ENCODE results near the gene DMBT1. TPM values are rescaled to one million over a fixed set of nuclear protein-coding genes. Genes with fewer than 3 reads are reported as not detected.

The DMBT1 gene
- total RNA-seq, 2 donors from 2014 or later, result 33.6 to 165 TPM

DNA sequence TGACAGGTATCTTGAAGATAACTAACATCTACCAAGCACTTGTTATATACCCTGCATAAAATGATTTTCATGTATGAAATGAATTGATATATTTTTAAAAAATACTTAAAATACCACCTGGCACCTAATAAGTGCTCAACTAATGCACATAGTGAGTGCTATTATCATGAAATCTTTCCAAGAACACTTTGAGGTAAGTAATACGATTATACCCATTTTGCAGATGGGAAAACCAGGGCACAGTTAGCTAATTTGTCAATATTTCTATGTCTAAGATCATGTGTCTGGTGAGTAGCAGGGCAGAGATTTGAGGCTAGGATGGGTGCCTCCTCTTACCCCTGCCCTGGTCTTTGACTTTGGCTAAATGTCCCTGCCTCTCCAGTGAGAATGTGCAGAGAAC is 6.1 kb downstream of the DMBT1 start:
- Histone ChIP-seq H3K9me3 (no peaks in the 10 kb centered on the region), H3K9ac (ENCODE audit: low read depth in 2 of 2, low read length in 2 of 2) (no peak overlapping the region), H3K36me3 (no peaks in the 10 kb centered on the region), H3K4me1 (no peaks in the 10 kb centered on the region), H3K4me3 (no peak overlapping the region), H3K27me3 (no peaks in the 10 kb centered on the region), H3K27ac (no peak overlapping the region)
- intact Hi-C loops (cut with DNase I), result loop anchor here (5.0 to 10.0 kb wide), 3 partner anchors 132 to 269 kb away; no protein-coding TSS in a partner anchor
- no peak for DNase-seq
- TF ChIP-seq, protein P1, sequence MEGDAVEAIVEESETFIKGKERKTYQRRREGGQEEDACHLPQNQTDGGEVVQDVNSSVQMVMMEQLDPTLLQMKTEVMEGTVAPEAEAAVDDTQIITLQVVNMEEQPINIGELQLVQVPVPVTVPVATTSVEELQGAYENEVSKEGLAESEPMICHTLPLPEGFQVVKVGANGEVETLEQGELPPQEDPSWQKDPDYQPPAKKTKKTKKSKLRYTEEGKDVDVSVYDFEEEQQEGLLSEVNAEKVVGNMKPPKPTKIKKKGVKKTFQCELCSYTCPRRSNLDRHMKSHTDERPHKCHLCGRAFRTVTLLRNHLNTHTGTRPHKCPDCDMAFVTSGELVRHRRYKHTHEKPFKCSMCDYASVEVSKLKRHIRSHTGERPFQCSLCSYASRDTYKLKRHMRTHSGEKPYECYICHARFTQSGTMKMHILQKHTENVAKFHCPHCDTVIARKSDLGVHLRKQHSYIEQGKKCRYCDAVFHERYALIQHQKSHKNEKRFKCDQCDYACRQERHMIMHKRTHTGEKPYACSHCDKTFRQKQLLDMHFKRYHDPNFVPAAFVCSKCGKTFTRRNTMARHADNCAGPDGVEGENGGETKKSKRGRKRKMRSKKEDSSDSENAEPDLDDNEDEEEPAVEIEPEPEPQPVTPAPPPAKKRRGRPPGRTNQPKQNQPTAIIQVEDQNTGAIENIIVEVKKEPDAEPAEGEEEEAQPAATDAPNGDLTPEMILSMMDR (IDR thresholded peaks at IDR 0.05), result no peak

DNA sequence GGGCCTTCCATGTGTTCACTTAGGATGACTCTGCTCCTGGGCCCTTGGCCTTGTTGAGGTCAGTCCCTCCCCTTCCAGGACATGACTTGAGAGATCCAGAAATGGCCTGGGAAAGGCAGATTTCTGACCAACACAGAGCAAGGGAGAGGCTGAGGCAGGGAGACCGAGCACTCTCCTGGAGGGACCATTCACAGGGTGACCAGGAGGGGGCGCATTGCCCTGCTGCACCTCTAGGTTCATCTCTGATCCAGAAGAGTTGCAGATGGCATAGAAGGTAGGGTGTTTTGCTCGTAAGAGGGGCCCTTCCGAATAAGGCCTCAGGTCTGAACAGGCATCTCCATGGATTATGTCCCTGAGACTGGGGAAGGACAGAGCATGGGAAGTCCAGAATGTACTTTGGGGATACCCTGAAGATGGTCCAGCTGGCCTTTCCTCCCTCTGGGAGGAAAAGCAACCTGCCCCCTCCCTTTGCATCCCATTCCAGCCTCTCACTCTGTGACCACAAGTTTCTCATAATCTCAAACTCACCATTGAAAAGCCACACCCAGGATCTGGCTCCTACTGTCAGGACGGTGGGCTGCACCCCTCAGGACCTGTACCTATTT is 6.6 kb downstream of the DMBT1 start:
- TF ChIP-seq, protein P1 (IDR thresholded peaks at IDR 0.05), result peak; percentile 43
- Histone ChIP-seq H3K27me3 (no peaks in the 10 kb centered on the region), H3K4me3 (no peak overlapping the region), H3K4me1 (no peaks in the 10 kb centered on the region), H3K36me3 (no peaks in the 10 kb centered on the region), H3K9ac (ENCODE audit: low read depth in 2 of 2, low read length in 2 of 2) (no peak overlapping the region), H3K9me3 (no peaks in the 10 kb centered on the region), H3K27ac (no peak overlapping the region)
- intact Hi-C loops (cut with DNase I), result loop anchor here (5.0 to 10.0 kb wide), 3 partner anchors 132 to 270 kb away; no protein-coding TSS in a partner anchor
- no peak for DNase-seq

DNA sequence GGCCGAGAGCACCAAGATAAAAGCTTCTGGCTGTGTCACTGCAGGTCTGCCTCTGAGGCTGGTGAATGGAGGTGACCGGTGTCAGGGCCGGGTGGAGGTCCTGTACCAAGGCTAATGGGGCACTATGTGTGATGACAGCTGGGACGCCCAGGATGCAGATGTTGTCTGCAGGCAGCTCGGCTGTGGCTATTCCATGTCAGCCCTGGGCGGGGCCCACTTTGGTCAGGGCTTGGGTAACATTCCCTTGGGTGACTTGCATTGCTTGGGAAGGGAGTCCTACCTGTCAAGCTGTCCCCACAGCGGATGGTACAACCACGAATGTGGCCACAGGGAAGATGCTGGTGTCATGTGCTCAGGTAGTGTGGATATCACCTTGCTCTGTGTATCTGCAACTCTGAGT is 8.0 kb downstream of the DMBT1 start:
- Histone ChIP-seq H3K36me3 (no peaks in the 10 kb centered on the region), H3K9ac (ENCODE audit: low read depth in 2 of 2, low read length in 2 of 2) (no peak overlapping the region), H3K9me3 (no peaks in the 10 kb centered on the region), H3K4me3 (no peak overlapping the region), H3K27ac (no peak overlapping the region), H3K27me3 (no peaks in the 10 kb centered on the region), H3K4me1 (no peaks in the 10 kb centered on the region)
- intact Hi-C loops (cut with DNase I), result loop anchor here (5.0 to 10.0 kb wide), 3 partner anchors 134 to 271 kb away; no protein-coding TSS in a partner anchor
- DNase-seq, result no peak
- TF ChIP-seq, protein P1 (IDR thresholded peaks at IDR 0.05), result no peak

DNA sequence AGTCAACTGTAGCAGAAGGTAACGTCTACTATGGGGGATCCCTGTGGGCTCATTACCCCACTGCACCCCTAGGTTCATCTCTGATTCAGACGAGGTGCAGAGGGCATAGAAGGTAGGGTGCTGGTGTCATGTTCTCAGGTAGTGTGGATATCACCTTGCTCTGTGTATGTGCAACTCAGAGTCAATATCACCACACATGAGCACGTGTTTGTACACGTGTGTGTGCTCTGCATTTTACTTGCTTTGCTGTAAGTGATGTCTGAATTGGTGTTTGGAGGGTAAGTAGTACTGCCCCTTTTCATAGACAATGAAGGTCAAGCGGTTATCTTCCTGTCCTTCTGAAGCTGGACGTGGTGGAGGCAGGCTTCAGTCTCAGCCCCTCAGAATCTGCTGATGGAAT is 10.4 kb downstream of the DMBT1 start:
- H3K9me3 ChIP-seq, result no peaks in the 10 kb centered on the region
- intact Hi-C loops (cut with DNase I), result no loop called here
- TF ChIP-seq, protein P1 (IDR thresholded peaks at IDR 0.05), result no peak
- peaks cover 4% of the 10 kb centered on the region for H3K36me3 ChIP-seq
- H3K4me3 ChIP-seq, result no peak overlapping the region
- H3K27ac ChIP-seq, result no peak overlapping the region
- no peaks in the 10 kb centered on the region for H3K4me1 ChIP-seq
- no peaks in the 10 kb centered on the region for H3K27me3 ChIP-seq
- H3K9ac ChIP-seq (ENCODE audit: low read depth in 2 of 2, low read length in 2 of 2), result no peak overlapping the region
- no peak for DNase-seq

DNA sequence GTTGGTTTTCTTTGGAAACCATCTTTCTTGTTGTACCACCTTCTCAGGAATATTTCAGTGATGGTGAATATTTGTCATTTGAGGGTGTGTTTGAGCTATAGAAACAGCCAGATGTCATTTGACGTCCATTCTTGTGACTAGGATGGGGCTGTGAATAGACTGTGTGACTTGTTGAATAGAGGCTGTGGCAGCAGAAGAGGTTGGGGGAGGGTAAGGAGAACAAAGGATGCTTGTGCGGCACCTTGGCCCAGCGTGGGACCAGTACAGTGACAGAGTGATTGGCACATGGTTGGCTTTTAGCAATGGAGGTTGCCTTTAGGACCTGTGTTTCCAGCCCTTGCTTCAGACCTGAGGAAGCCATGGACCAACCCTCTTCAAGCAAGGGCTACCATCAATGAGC is 11.3 kb downstream of the DMBT1 start:
- DNase-seq, result no peak
- Histone ChIP-seq H3K9me3 (no peaks in the 10 kb centered on the region), H3K27me3 (no peaks in the 10 kb centered on the region), H3K9ac (ENCODE audit: low read depth in 2 of 2, low read length in 2 of 2) (no peak overlapping the region), H3K36me3 (peaks cover 4% of the 10 kb centered on the region), H3K4me3 (no peak overlapping the region), H3K27ac (no peak overlapping the region), H3K4me1 (no peaks in the 10 kb centered on the region)
- TF ChIP-seq, protein P1 (IDR thresholded peaks at IDR 0.05), result no peak
- intact Hi-C loops (cut with DNase I), result no loop called here
